ENCODE measurements around the gene SLC37A1. TPM values are rescaled to one million over a fixed set of nuclear protein-coding genes. Genes with fewer than 3 reads are reported as not detected.

The SLC37A1 gene
- 10 to 100 TPM; 12.8 to 14.9 TPM for total RNA-seq

DNA sequence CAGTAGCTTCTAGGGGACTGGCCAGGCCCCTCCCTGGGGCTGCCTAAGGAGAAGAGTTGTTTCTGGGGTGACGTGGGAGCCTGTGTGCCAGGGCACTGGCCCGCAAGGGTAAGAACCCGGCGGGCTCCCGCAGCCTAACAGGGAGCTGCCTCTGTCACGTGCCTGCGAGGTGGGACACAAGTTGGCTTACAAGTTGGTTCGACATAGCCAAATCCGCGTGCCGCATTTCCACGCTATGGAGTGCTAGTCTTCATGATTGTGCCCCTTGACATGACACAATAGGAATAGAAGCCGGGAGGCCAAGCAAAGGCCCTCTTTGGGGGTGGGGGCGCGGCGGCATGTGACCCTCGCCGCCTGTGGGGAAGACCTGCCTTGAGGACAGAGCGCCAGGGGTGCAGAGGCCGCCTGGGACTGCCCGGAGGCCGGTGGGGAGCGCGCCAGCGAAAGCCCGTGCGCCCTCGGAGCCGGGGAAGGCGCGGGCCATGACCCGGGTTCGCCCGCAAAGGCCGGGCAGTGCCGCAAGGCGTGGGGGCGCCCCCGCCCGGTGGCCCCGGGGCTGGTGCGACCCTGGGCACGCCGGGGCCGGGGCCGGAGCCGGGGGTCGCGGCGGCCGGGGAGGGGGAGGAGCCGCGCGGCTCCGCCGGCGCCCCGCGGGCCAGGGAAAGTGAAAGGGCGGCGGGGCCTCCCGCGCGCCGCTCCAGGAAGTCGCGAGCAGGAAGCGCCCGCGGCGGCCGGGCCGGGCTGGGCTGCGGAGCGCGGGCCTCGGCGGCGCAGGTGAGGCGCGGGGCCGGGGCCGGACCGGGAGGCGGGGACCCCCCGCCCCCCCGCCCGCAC, at the start of gene SLC37A1:
Gene SLC37A1, plus strand, starts transcription at position 702 of the 834 bp plus-strand sequence. CDS start 4,603 bp downstream, outside the sequence.
- H3K27me3 Mint-ChIP-seq, result no peaks in the 10 kb centered on the region
- ChIA-PET POLR2A (interaction anchor here (1.0 to 4.1 kb wide), 8 partner anchors 9 to 98 kb away, joined by 3 to 31 read pairs (median 4); no protein-coding TSS in a partner anchor), CTCF (interaction anchor here (0.8 to 1.9 kb wide), 6 partner anchors 24 to 368 kb away, joined by 3 to 5 read pairs (median 3); no protein-coding TSS in a partner anchor)
- DNase-seq (peak; percentile 39), ATAC-seq (peak; percentile 68)
- intact Hi-C loops (cut with micrococcal nuclease), result no loop called here
- TF ChIP-seq, protein P1, sequence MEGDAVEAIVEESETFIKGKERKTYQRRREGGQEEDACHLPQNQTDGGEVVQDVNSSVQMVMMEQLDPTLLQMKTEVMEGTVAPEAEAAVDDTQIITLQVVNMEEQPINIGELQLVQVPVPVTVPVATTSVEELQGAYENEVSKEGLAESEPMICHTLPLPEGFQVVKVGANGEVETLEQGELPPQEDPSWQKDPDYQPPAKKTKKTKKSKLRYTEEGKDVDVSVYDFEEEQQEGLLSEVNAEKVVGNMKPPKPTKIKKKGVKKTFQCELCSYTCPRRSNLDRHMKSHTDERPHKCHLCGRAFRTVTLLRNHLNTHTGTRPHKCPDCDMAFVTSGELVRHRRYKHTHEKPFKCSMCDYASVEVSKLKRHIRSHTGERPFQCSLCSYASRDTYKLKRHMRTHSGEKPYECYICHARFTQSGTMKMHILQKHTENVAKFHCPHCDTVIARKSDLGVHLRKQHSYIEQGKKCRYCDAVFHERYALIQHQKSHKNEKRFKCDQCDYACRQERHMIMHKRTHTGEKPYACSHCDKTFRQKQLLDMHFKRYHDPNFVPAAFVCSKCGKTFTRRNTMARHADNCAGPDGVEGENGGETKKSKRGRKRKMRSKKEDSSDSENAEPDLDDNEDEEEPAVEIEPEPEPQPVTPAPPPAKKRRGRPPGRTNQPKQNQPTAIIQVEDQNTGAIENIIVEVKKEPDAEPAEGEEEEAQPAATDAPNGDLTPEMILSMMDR (IDR thresholded peaks at IDR 0.05), result no peak
- peaks cover 8% of the 10 kb centered on the region for H3K36me3 Mint-ChIP-seq (ENCODE audit: low read depth)
- peaks cover 20% of the 10 kb centered on the region for H3K4me1 Mint-ChIP-seq (ENCODE audit: low read depth)
- H3K27ac Mint-ChIP-seq, result peak within 1 kb of the TSS; percentile 66
- peak within 1 kb of the TSS; percentile 77 for H3K4me3 Mint-ChIP-seq
- H3K9me3 Mint-ChIP-seq, result no peaks in the 10 kb centered on the region

DNA sequence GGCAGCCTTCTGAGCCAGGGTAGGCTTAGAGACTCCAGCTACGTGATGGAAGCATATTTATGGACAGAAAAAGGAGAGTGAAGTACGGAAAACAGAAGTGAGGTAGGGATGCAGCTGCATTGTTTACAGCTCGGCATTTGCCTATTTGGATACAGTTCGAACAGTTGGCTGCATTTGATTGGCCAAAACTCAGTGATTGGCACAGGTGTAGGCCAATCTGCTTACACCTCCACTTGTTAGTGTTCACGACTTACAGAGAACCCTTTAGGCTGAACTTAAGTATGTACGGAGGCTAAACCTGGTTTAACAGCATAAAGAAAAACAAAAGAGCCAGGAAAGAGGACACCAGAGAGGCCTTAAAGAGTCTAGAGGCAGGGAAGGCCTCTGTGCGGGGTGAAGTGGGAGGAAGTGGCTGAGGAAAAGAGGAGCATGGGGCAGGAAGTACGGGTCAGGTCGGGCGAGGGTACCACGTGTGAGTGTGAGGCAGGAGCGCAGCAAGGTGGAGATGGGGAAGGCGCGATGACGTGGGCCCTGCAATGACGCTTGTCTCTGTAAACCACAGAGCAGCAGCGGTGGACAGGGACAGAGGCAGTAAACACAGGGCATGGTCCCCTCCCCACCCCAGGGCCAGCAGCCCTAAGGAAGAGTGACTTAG, 49.7 kb upstream of the SLC37A1 start:
- H3K4me3 Mint-ChIP-seq, result peak overlapping the region; percentile 30
- ATAC-seq, result peak; percentile 71
- intact Hi-C loops (cut with micrococcal nuclease), result no loop called here
- peaks cover 64% of the 10 kb centered on the region for H3K4me1 Mint-ChIP-seq (ENCODE audit: low read depth)
- POLR2A ChIA-PET, result interaction anchor here (1.2 kb wide), 1 partner anchor 14 kb away, joined by 3 read pairs; no protein-coding TSS in a partner anchor
- no peaks in the 10 kb centered on the region for H3K36me3 Mint-ChIP-seq (ENCODE audit: low read depth)
- DNase-seq, result peak; percentile 80
- no peaks in the 10 kb centered on the region for H3K9me3 Mint-ChIP-seq
- no peaks in the 10 kb centered on the region for H3K27me3 Mint-ChIP-seq
- peak overlapping the region; percentile 92 for H3K27ac Mint-ChIP-seq
- CTCF ChIA-PET, result no interaction called here
- TF ChIP-seq, protein P1 (IDR thresholded peaks at IDR 0.05), result no peak

DNA sequence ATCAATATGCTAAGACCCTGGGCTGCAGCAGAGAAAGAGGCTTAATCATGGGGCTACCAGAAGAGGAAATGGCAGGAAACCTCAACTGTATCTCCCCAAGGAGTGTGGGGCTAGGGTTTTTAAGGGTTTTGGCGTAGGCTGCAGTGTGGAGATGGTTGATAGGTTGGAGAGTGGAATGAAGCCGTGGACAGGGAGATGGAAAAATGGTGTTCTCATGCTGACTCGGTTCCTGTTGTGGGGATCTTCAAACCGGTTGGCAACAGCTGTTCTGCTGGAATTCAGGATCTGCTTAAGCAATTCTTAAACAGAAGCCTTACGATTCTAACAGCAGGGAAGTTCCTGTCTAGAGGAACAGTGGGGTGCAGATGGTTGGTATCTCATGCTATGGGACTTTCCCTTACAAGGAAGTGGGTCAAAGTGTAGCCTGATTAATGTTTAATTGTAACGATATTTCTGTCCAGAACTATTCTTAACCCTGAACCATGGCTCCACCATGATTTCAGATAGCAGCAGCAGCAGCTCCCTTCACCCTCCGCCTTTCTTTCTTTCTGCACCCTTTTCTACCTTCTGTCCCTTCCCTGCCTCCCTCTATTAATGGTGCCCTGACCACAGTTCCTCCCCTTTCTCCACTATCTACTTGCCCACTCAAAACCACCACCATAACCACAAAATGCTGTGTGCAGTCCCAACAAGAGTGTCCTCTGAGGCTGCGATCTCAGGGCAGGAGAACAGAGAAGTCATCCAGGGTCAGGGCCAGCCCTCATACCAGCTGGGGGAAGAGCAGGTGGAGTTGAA, 48.4 kb upstream of the SLC37A1 start:
- POLR2A ChIA-PET, result interaction anchor here (0.6 kb wide), 1 partner anchor 403 kb away, joined by 3 read pairs; no protein-coding TSS in a partner anchor
- intact Hi-C loops (cut with micrococcal nuclease), result loop anchor here (5.0 kb wide), 1 partner anchor 62 kb away; no protein-coding TSS in a partner anchor
- H3K4me1 Mint-ChIP-seq (ENCODE audit: low read depth), result peaks cover 62% of the 10 kb centered on the region
- no peak overlapping the region for H3K4me3 Mint-ChIP-seq
- CTCF ChIA-PET, result interaction anchor here (4.2 kb wide), 1 partner anchor 73 kb away, joined by 22 read pairs; no protein-coding TSS in a partner anchor
- no peaks in the 10 kb centered on the region for H3K9me3 Mint-ChIP-seq
- TF ChIP-seq, protein P1 (IDR thresholded peaks at IDR 0.05), result no peak
- H3K27me3 Mint-ChIP-seq, result no peaks in the 10 kb centered on the region
- H3K27ac Mint-ChIP-seq, result peak overlapping the region; percentile 4
- no peaks in the 10 kb centered on the region for H3K36me3 Mint-ChIP-seq (ENCODE audit: low read depth)
- ATAC-seq, result no peak
- no peak for DNase-seq

DNA sequence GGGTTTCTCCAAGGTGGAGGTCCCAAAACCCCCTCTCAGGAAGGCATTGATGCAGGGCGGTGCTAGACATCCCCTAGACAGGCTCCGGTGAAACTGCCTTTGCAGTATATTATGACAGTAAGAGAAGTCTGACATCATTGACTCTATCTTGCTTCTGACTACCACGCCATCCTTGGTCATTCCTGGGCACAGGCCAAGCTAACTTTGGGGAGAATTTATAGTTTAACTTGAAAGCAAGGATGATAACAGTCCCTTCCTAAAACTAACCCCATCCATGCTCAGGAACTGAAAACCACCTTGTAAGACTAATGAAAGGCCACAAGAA, 47.9 kb upstream of the SLC37A1 start:
- Mint-ChIP-seq H3K4me3 (no peak overlapping the region), H3K4me1 (ENCODE audit: low read depth) (peaks cover 56% of the 10 kb centered on the region), H3K27ac (no peak overlapping the region), H3K9me3 (no peaks in the 10 kb centered on the region), H3K27me3 (no peaks in the 10 kb centered on the region), H3K36me3 (ENCODE audit: low read depth) (no peaks in the 10 kb centered on the region)
- TF ChIP-seq, protein P1 (IDR thresholded peaks at IDR 0.05), result no peak
- CTCF ChIA-PET, result interaction anchor here (4.2 kb wide), 1 partner anchor 72 kb away, joined by 22 read pairs; no protein-coding TSS in a partner anchor
- intact Hi-C loops (cut with micrococcal nuclease), result loop anchor here (5.0 kb wide), 1 partner anchor 62 kb away; no protein-coding TSS in a partner anchor
- POLR2A ChIA-PET, result no interaction called here
- DNase-seq (no peak), ATAC-seq (no peak)
